ENCODE results near the gene MACF1. TPM values are rescaled to one million over a fixed set of nuclear protein-coding genes. Genes with fewer than 3 reads are reported as not detected.
"Not testable (repeated sequence)": the region's sequence is repeated elsewhere in the genome, so short reads cannot be mapped to it uniquely, and the experiment has no call there.

The MACF1 gene
- total RNA-seq, 2 experiments from 2014 or later: 248 to 252 TPM

DNA sequence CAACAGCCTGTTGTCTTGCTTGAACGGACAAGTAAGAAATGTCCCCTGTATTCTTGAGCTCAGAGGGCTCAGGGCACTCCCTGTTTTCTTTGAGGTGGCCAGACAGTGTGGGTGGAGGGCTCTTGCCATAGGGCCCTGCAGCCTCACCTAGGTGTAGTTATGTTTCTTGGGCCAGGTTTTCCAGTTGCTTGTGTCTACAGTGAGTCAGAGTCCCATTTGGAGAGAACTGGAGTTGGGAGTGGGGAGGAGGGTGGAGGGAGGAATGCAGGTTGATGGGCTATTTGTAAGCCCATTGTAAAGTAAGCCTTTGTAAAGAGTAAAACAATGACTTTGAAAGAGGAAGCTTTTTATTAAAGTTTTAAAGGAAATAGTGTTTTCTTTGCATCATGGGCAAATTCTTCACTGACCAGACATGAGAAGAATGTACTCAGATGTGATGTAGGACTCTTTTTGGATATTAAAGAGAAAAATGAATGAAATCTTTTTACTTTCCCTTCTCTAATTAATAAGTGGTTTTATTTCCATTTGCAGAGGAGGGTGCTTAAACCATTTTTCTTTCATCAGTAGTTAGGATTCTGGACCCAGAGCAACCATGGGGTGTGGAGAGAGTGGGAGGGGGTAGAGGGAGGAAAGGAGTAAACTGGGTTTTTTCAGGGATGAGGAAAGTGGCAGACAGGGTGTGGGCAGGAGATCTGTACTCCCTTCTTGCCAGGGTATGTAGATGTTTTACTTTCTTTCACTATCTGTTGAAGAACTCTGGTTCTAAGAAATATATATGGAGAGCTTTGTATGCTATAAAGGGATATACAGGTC is 45.1 kb upstream of the MACF1 start:
- Mint-ChIP-seq H3K27me3 (no peaks in the 10 kb centered on the region), H3K27ac (no peak overlapping the region), H3K4me3 (no peak overlapping the region), H3K36me3 (ENCODE audit: low read depth) (no peaks in the 10 kb centered on the region), H3K9me3 (no peaks in the 10 kb centered on the region), H3K4me1 (ENCODE audit: low read depth) (no peaks in the 10 kb centered on the region)
- Histone ChIP-seq H3K9me3 (ENCODE audit: control insufficient read depth in 1 of 2, insufficient read depth in 1 of 2, low read length in 2 of 2) (no peaks in the 10 kb centered on the region), H3K36me3 (ENCODE audit: insufficient read depth, low read length) (no peaks in the 10 kb centered on the region), H3K4me3 (ENCODE audit: low read length) (no peak overlapping the region), H3K27ac (ENCODE audit: low read depth in 1 of 2, low read length in 2 of 2) (no peak overlapping the region), H3K27me3 (ENCODE audit: control insufficient read depth in 1 of 2, insufficient read depth in 2 of 2, low read length in 2 of 2) (no peaks in the 10 kb centered on the region), H3K4me1 (ENCODE audit: insufficient read depth, low read length) (no peaks in the 10 kb centered on the region)
- TF ChIP-seq, protein P1, sequence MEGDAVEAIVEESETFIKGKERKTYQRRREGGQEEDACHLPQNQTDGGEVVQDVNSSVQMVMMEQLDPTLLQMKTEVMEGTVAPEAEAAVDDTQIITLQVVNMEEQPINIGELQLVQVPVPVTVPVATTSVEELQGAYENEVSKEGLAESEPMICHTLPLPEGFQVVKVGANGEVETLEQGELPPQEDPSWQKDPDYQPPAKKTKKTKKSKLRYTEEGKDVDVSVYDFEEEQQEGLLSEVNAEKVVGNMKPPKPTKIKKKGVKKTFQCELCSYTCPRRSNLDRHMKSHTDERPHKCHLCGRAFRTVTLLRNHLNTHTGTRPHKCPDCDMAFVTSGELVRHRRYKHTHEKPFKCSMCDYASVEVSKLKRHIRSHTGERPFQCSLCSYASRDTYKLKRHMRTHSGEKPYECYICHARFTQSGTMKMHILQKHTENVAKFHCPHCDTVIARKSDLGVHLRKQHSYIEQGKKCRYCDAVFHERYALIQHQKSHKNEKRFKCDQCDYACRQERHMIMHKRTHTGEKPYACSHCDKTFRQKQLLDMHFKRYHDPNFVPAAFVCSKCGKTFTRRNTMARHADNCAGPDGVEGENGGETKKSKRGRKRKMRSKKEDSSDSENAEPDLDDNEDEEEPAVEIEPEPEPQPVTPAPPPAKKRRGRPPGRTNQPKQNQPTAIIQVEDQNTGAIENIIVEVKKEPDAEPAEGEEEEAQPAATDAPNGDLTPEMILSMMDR (IDR thresholded peaks at IDR 0.05): no peak
- intact Hi-C loops (cut with DNase I, micrococcal nuclease): no loop called here
- CTCF ChIA-PET: no interaction called here
- ATAC-seq (ENCODE audit: poor library complexity) (no peak), DNase-seq (no peak)
- POLR2A ChIA-PET: no interaction called here

- no peak overlapping the region for H3K4me3 Mint-ChIP-seq
- Histone ChIP-seq H3K9me3 (ENCODE audit: control insufficient read depth in 1 of 2, insufficient read depth in 1 of 2, low read length in 2 of 2) (no peaks in the 10 kb centered on the region), H3K36me3 (ENCODE audit: insufficient read depth, low read length) (no peaks in the 10 kb centered on the region), H3K27me3 (ENCODE audit: control insufficient read depth in 1 of 2, insufficient read depth in 2 of 2, low read length in 2 of 2) (no peaks in the 10 kb centered on the region), H3K4me3 (ENCODE audit: low read length) (no peak overlapping the region), H3K4me1 (ENCODE audit: insufficient read depth, low read length) (no peaks in the 10 kb centered on the region), H3K27ac (ENCODE audit: low read depth in 1 of 2, low read length in 2 of 2) (no peak overlapping the region)
- no peak overlapping the region for H3K27ac Mint-ChIP-seq
- intact Hi-C loops (cut with DNase I, micrococcal nuclease): no loop called here
- H3K36me3 Mint-ChIP-seq (ENCODE audit: low read depth): no peaks in the 10 kb centered on the region
- ChIA-PET CTCF (no interaction called here), POLR2A (no interaction called here)
- no peaks in the 10 kb centered on the region for H3K4me1 Mint-ChIP-seq (ENCODE audit: low read depth)
- no peaks in the 10 kb centered on the region for H3K27me3 Mint-ChIP-seq
- DNase-seq (no peak), ATAC-seq (ENCODE audit: poor library complexity) (no peak)
- no peaks in the 10 kb centered on the region for H3K9me3 Mint-ChIP-seq
- TF ChIP-seq, protein P1 (IDR thresholded peaks at IDR 0.05): no peak
These were observed 43.8 kb upstream of the MACF1 start for GRCh38 chr1:39160703-39161102.

GRCh38 chr1:39161811-39162210 is 42.7 kb upstream of the MACF1 start:
- H3K36me3 Mint-ChIP-seq (ENCODE audit: low read depth); H3K36me3 ChIP-seq (ENCODE audit: insufficient read depth, low read length); DNase-seq; H3K4me1 ChIP-seq (ENCODE audit: insufficient read depth, low read length); ATAC-seq (ENCODE audit: poor library complexity); H3K27me3 ChIP-seq (ENCODE audit: control insufficient read depth in 1 of 2, insufficient read depth in 2 of 2, low read length in 2 of 2); H3K27me3 Mint-ChIP-seq; CTCF ChIA-PET; POLR2A ChIA-PET; H3K4me3 ChIP-seq (ENCODE audit: low read length); intact Hi-C loops (cut with DNase I, micrococcal nuclease); H3K4me3 Mint-ChIP-seq; H3K27ac Mint-ChIP-seq; H3K4me1 Mint-ChIP-seq (ENCODE audit: low read depth); H3K27ac ChIP-seq (ENCODE audit: low read depth in 1 of 2, low read length in 2 of 2); H3K9me3 ChIP-seq (ENCODE audit: control insufficient read depth in 1 of 2, insufficient read depth in 1 of 2, low read length in 2 of 2); H3K9me3 Mint-ChIP-seq: not testable (repeated sequence)

- Mint-ChIP-seq H3K9me3 (no peaks in the 10 kb centered on the region), H3K27me3 (no peaks in the 10 kb centered on the region), H3K4me1 (ENCODE audit: low read depth) (no peaks in the 10 kb centered on the region), H3K4me3 (no peak overlapping the region), H3K27ac (no peak overlapping the region), H3K36me3 (ENCODE audit: low read depth) (no peaks in the 10 kb centered on the region)
- no peaks in the 10 kb centered on the region for H3K4me1 ChIP-seq (ENCODE audit: insufficient read depth, low read length)
- CTCF ChIA-PET: interaction anchor here (0.9 to 2.1 kb wide), 2 partner anchors 12 to 20 kb away, joined by 3 to 5 read pairs; no protein-coding TSS in a partner anchor
- no peaks in the 10 kb centered on the region for H3K36me3 ChIP-seq (ENCODE audit: insufficient read depth, low read length)
- ATAC-seq (ENCODE audit: poor library complexity) (no peak), DNase-seq (no peak)
- no peak overlapping the region for H3K4me3 ChIP-seq (ENCODE audit: low read length)
- TF ChIP-seq, protein P1 (IDR thresholded peaks at IDR 0.05): no peak
- no peak overlapping the region for H3K27ac ChIP-seq (ENCODE audit: low read depth in 1 of 2, low read length in 2 of 2)
- H3K9me3 ChIP-seq (ENCODE audit: control insufficient read depth in 1 of 2, insufficient read depth in 1 of 2, low read length in 2 of 2): no peaks in the 10 kb centered on the region
- intact Hi-C loops (cut with DNase I, micrococcal nuclease): no loop called here
- POLR2A ChIA-PET: no interaction called here
- no peaks in the 10 kb centered on the region for H3K27me3 ChIP-seq (ENCODE audit: control insufficient read depth in 1 of 2, insufficient read depth in 2 of 2, low read length in 2 of 2)
These were observed 41.0 kb upstream of the MACF1 start for GRCh38 chr1:39163469-39163868.
